ENCODE data around the gene RUBCNL. TPM values are rescaled to one million over a fixed set of nuclear protein-coding genes. Genes with fewer than 3 reads are reported as not detected.

Gene RUBCNL
- total RNA-seq, 1 donor from 2014 or later, result 2.9 TPM

DNA sequence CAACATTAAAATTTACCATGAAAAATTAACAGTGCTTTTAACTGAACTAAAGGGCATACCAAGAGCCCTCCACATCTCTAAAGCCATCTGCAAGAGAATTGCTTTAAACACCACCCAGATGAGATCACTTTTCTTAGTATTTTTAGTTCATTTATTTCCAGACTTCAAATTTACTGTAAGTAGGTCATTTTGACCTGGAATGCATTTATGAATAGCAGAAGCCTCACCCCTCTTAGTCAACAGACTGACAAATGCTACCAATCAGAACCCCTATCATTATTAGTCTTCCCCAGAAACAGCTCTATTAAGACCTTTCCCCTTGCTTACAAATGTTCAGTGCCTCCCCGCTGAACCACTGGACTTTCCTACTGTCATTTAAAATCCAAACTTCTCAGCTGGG lies 27.3 kb downstream of the RUBCNL start:
- TF ChIP-seq, protein P1, sequence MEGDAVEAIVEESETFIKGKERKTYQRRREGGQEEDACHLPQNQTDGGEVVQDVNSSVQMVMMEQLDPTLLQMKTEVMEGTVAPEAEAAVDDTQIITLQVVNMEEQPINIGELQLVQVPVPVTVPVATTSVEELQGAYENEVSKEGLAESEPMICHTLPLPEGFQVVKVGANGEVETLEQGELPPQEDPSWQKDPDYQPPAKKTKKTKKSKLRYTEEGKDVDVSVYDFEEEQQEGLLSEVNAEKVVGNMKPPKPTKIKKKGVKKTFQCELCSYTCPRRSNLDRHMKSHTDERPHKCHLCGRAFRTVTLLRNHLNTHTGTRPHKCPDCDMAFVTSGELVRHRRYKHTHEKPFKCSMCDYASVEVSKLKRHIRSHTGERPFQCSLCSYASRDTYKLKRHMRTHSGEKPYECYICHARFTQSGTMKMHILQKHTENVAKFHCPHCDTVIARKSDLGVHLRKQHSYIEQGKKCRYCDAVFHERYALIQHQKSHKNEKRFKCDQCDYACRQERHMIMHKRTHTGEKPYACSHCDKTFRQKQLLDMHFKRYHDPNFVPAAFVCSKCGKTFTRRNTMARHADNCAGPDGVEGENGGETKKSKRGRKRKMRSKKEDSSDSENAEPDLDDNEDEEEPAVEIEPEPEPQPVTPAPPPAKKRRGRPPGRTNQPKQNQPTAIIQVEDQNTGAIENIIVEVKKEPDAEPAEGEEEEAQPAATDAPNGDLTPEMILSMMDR (IDR thresholded peaks at IDR 0.05), result no peak
- ATAC-seq (no peak), DNase-seq (no peak)
- Histone ChIP-seq H3K27ac (no peak overlapping the region), H3K9me3 (no peaks in the 10 kb centered on the region), H3K4me1 (no peaks in the 10 kb centered on the region), H3K27me3 (no peaks in the 10 kb centered on the region), H3K4me3 (no peak overlapping the region), H3K36me3 (no peaks in the 10 kb centered on the region)
- intact Hi-C loops (cut with DNase I), result no loop called here

DNA sequence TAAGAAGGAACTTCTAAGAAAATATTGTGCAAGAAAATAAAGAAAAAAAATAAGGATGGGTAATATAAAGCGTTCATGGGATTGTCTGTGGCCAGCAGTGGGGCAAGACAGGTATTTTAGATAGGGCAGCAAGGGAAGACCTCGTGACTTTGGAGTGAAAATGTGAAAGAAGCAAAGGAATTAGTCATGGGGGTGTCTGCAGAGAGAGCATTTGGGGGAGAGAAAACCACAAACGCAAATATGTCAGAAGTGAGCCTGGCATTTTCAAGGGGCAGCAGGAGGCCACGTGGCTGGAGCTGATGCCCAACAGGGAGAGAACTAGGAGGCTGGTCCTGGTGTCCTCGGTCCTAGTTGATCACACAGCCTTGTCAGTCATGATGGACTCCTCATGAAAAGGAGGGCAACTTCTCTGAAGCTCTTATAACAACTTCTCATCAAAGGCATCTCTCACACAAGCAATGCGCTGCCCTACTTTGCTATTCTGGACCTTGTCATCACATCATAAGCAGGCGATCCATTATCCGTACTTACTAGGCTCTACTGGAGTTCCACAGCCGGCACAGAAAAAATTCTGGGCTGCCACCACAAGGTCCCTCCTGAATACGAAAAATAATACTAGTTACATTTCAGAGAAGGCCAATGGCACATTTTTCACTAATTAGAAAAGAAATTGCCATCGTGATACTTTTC lies 31.0 kb downstream of the RUBCNL start:
- Histone ChIP-seq H3K27ac (no peak overlapping the region), H3K4me1 (no peaks in the 10 kb centered on the region), H3K4me3 (no peak overlapping the region), H3K27me3 (no peaks in the 10 kb centered on the region), H3K36me3 (no peaks in the 10 kb centered on the region), H3K9me3 (no peaks in the 10 kb centered on the region)
- TF ChIP-seq, protein P1 (IDR thresholded peaks at IDR 0.05), result no peak
- DNase-seq (no peak), ATAC-seq (no peak)
- intact Hi-C loops (cut with DNase I), result no loop called here

GRCh38 chr13:46355088-46355468 lies 32.0 kb downstream of the RUBCNL start:
- intact Hi-C loops (cut with DNase I), result no loop called here
- TF ChIP-seq, protein P1 (IDR thresholded peaks at IDR 0.05), result no peak
- no peak for ATAC-seq
- Histone ChIP-seq H3K36me3 (no peaks in the 10 kb centered on the region), H3K9me3 (no peaks in the 10 kb centered on the region), H3K27ac (no peak overlapping the region), H3K27me3 (no peaks in the 10 kb centered on the region), H3K4me1 (no peaks in the 10 kb centered on the region), H3K4me3 (no peak overlapping the region)
- DNase-seq, result no peak

DNA sequence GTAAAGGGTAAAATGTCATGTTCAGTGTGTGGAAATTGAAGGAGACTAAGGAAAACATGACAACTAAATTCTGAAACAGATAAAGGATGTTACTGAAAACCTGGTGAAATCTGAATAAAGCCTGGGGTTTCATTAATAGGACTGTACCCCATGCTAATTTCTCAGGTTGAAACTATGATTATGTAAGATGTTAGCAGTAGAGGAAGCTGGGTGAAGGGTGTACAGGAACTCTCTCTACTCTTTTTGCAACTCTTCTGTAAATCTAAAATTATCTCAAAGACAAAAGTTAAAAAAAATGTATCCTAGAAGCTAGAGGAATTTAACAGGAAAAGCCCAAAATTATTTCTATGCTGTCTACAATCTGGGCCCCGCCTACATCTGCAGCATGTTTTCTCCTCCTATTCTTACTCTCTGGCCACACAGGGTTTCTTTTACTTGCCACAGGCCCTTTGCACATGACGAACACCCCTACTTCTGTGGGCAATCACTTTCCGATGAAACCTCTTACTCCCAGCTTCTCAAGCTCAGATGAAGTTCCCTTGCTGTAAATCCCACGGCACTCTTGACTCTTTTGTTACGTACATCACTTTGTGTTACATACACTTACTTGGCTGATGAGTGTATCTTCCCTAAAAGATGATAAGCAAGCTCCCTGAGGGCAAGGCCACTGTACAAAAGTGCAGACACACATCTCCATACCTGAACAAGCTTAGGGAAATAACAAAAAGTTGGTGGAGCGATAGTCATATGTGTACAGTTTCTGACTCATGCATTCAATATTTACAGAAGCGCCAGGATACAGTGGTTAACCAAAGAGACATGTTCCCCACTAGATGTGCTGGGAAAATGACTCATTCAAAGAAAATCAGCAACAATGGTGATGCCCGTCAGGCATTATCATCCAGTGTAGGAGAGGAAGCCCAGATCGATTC lies 32.6 kb downstream of the RUBCNL start:
- no peaks in the 10 kb centered on the region for H3K9me3 ChIP-seq
- H3K27me3 ChIP-seq, result no peaks in the 10 kb centered on the region
- intact Hi-C loops (cut with DNase I), result no loop called here
- no peaks in the 10 kb centered on the region for H3K36me3 ChIP-seq
- no peak overlapping the region for H3K4me3 ChIP-seq
- TF ChIP-seq, protein P1 (IDR thresholded peaks at IDR 0.05), result no peak
- DNase-seq (no peak), ATAC-seq (peak; percentile 79)
- H3K4me1 ChIP-seq, result no peaks in the 10 kb centered on the region
- peak overlapping the region; percentile 32 for H3K27ac ChIP-seq

DNA sequence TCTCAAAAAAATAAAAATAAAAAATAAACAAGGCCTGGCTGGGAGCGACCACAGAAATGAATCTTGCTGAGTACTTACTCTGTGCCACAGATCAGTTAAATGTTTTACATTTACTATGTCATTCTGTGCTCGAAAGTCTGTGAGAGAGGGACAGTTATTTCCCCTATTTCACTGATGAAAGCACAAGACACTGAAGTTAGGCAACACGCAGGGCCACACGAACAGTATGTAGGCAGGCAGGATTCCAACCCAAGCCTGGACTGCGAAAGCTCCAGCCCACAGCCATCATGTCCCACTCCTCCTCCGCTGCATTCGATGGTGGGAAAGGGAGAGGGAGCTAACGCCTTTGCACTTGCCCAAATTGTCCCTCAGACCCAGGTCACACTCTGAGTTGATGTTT lies 34.2 kb downstream of the RUBCNL start:
- TF ChIP-seq, protein P1 (IDR thresholded peaks at IDR 0.05), result no peak
- no peaks in the 10 kb centered on the region for H3K27me3 ChIP-seq
- no peaks in the 10 kb centered on the region for H3K4me1 ChIP-seq
- H3K36me3 ChIP-seq, result no peaks in the 10 kb centered on the region
- H3K27ac ChIP-seq, result no peak overlapping the region
- peak; percentile 67 for DNase-seq
- ATAC-seq, result peak; percentile 85
- intact Hi-C loops (cut with DNase I), result no loop called here
- no peaks in the 10 kb centered on the region for H3K9me3 ChIP-seq
- H3K4me3 ChIP-seq, result no peak overlapping the region
